Mesenchymal stem cell (in vitro differentiated cells and primary cell): ENCODE results near the gene SERPINE2.
A peak's percentile ranks its signal among the peaks of the same experiment; 100 is the strongest.

ENCODE experiments used
- DNase-seq: peaks from one replicate; pipeline ENCODE4 v3.0.0-alpha.2; 2013
- H2AFZ ChIP-seq: one replicate; pipeline ENCODE4 v1.6.1; 2013; ENCODE audit warnings: low read depth, mild to moderate bottlenecking, control low read depth, inconsistent platforms, low read length, moderate library complexity
- H2AK5ac ChIP-seq: 2 replicates; pipeline ENCODE4 v1.6.1; 2013; ENCODE audit warnings: low read length, moderate library complexity, mild to moderate bottlenecking, inconsistent platforms; ENCODE audit not compliant: severe bottlenecking
- H2BK120ac ChIP-seq: one replicate; pipeline ENCODE4 v1.6.1; 2013; ENCODE audit warnings: low read depth, mild to moderate bottlenecking, inconsistent platforms, low read length, moderate library complexity
- H2BK12ac ChIP-seq, 2 experiments: one replicate each; pipeline ENCODE4 v1.6.1; 2013; ENCODE audit warnings: inconsistent platforms in 2 of 2, low read length in 2 of 2, mild to moderate bottlenecking in 2 of 2, moderate library complexity in 2 of 2, control low read depth in 1 of 2
- H2BK15ac ChIP-seq: one replicate; pipeline ENCODE4 v1.6.1; 2013; ENCODE audit warnings: mild to moderate bottlenecking, low read depth, inconsistent platforms; ENCODE audit not compliant: poor library complexity, severe bottlenecking
- H2BK5ac ChIP-seq: 2 replicates; pipeline ENCODE4 v1.6.1; 2013; ENCODE audit warnings: low read depth, mild to moderate bottlenecking, low read length, control low read depth, inconsistent platforms; ENCODE audit not compliant: poor library complexity, severe bottlenecking
- H3K14ac ChIP-seq, 2 experiments: one replicate each; pipeline ENCODE4 v1.6.1; 2013; ENCODE audit warnings: inconsistent platforms in 2 of 2, low read length in 2 of 2, control low read depth in 1 of 2, mild to moderate bottlenecking in 1 of 2, moderate library complexity in 1 of 2
- H3K18ac ChIP-seq, 2 experiments: one replicate each; pipeline ENCODE4 v1.6.1; 2013; ENCODE audit warnings: inconsistent platforms in 2 of 2, low read length in 2 of 2, control low read depth in 1 of 2, low read depth in 1 of 2, mild to moderate bottlenecking in 1 of 2
- H3K23ac ChIP-seq, 2 experiments: one replicate each; pipeline ENCODE4 v1.6.1; 2013; ENCODE audit warnings: inconsistent platforms in 2 of 2, low read length in 2 of 2, mild to moderate bottlenecking in 2 of 2, moderate library complexity in 2 of 2, control low read depth in 1 of 2
- H3K27ac ChIP-seq: 2 replicates; pipeline ENCODE4 v1.5.1; 2013; ENCODE audit warnings: mild to moderate bottlenecking, moderate library complexity, low read length, control low read depth, inconsistent platforms; ENCODE audit not compliant: poor library complexity, severe bottlenecking
- H3K27me3 ChIP-seq, 2 experiments: 2 replicates each; pipeline versions ENCODE4 v1.6.1 to v1.7.0; 2013; ENCODE audit warnings: low read length in 2 of 2, mild to moderate bottlenecking in 2 of 2, moderate library complexity in 2 of 2, control low read depth in 1 of 2, inconsistent platforms in 1 of 2; ENCODE audit not compliant: control insufficient read depth in 1 of 2, insufficient read depth in 1 of 2
- H3K36me3 ChIP-seq, 2 experiments: 2 replicates each; pipeline versions ENCODE4 v1.6.1 to v1.7.0; 2013; ENCODE audit warnings: low read length in 2 of 2, control low read depth in 1 of 2, inconsistent platforms in 1 of 2, low read depth in 1 of 2, mild to moderate bottlenecking in 1 of 2; ENCODE audit not compliant: insufficient read depth in 2 of 2, control insufficient read depth in 1 of 2
- H3K4ac ChIP-seq, 2 experiments: one replicate each; pipeline ENCODE4 v1.6.1; 2013; ENCODE audit warnings: inconsistent platforms in 2 of 2, low read length in 2 of 2, mild to moderate bottlenecking in 2 of 2, moderate library complexity in 2 of 2, control low read depth in 1 of 2, low read depth in 1 of 2
- H3K4me1 ChIP-seq: 2 replicates; pipeline ENCODE4 v1.6.1; 2013; ENCODE audit warnings: low read depth, low read length, control low read depth; ENCODE audit not compliant: control insufficient read depth, insufficient read depth
- H3K4me2 ChIP-seq: 2 replicates; pipeline ENCODE4 v1.6.1; 2013; ENCODE audit warnings: low read length, mild to moderate bottlenecking, inconsistent platforms; ENCODE audit not compliant: poor library complexity, severe bottlenecking
- H3K4me3 ChIP-seq, 2 experiments: 2 replicates each; pipeline versions ENCODE4 v1.5.1 to v1.7.0; 2013; ENCODE audit warnings: low read length in 2 of 2, mild to moderate bottlenecking in 2 of 2, control low read depth in 1 of 2, low read depth in 1 of 2; ENCODE audit not compliant: insufficient read depth in 1 of 2
- H3K79me1 ChIP-seq: replicated peaks from 2 replicates; pipeline ENCODE4 v1.6.1; 2013; ENCODE audit warnings: mild to moderate bottlenecking, control low read depth, low read length, inconsistent platforms; ENCODE audit not compliant: poor library complexity, severe bottlenecking
- H3K9ac ChIP-seq: 2 replicates; pipeline ENCODE4 v1.7.0; 2013; ENCODE audit warnings: mild to moderate bottlenecking, low read length, moderate library complexity
- H3K9me3 ChIP-seq: 2 replicates; pipeline ENCODE4 v1.7.0; 2013; ENCODE audit warnings: mild to moderate bottlenecking, low read length; ENCODE audit not compliant: control insufficient read depth
- H4K8ac ChIP-seq: one replicate; pipeline ENCODE4 v1.6.1; 2013; ENCODE audit warnings: inconsistent platforms, mild to moderate bottlenecking, low read length, moderate library complexity
- H4K91ac ChIP-seq: one replicate; pipeline ENCODE4 v1.6.1; 2013; ENCODE audit warnings: mild to moderate bottlenecking, low read length, inconsistent platforms
- WGBS: methylation state at CpG from one replicate; pipeline ENCODE4 v1.1.7; 2013; ENCODE audit warnings: mixed read lengths; 5-methylcytosine and 5-hydroxymethylcytosine counted together

SERPINE2 gene

DNA sequence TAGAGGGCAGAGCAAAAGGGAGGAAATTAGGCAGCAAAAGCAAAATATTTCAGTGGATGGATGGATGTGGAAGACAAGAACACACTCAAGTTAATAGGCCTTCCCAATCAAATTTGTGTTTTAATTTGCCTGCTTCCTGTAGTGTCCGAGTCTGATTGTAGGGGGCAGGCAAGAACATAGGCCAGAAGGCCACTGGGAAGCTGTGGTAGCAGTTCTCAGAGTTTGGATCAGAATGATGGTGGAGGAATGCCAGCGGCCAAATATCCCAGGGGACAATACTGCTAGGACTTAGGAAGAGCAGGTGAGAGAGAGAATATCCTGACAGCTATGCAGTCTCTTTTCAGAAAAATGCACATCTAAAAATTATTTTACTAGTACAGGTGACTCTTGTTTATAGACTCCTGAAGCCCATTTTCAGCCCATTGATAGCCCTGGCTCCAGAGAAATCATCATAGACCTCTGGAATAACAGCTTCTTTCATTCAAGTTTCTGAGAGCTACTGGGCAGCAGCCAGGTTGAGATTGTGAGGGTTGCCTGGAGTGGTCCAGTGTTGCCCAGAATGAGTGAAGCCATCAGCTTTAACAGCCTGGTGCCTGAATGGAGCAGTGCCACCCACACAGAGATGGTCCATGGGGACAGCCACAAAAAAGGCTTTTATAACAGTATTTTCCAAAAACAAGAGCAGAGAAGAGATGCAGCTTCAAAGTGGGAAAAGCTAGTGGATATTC lies 19.1 kb upstream of the SERPINE2 start:
- Histone ChIP-seq H3K4me3 (no peak overlapping the region), H2BK5ac (no peak overlapping the region), H3K27me3 (no peaks in the 10 kb centered on the region), H3K18ac (no peak overlapping the region), H3K23ac (no peak overlapping the region), H2AFZ (no peak overlapping the region), H3K14ac (no peak overlapping the region), H3K27ac (no peak overlapping the region), H3K36me3 (no peaks in the 10 kb centered on the region), H2BK120ac (no peak overlapping the region), H3K9ac (no peak overlapping the region), H3K4me2 (no peak overlapping the region), H3K4ac (no peak overlapping the region), H2BK12ac (no peak overlapping the region), H3K79me1 (no peaks in the 10 kb centered on the region), H3K9me3 (peaks cover 12% of the 10 kb centered on the region), H4K8ac (no peak overlapping the region), H3K4me1 (peaks cover 1% of the 10 kb centered on the region), H2BK15ac (no peak overlapping the region), H2AK5ac (no peak overlapping the region), H4K91ac (no peak overlapping the region)
- no peak for DNase-seq
- WGBS = 79% methylated on average over 1 of the region's 2 CpGs

DNA sequence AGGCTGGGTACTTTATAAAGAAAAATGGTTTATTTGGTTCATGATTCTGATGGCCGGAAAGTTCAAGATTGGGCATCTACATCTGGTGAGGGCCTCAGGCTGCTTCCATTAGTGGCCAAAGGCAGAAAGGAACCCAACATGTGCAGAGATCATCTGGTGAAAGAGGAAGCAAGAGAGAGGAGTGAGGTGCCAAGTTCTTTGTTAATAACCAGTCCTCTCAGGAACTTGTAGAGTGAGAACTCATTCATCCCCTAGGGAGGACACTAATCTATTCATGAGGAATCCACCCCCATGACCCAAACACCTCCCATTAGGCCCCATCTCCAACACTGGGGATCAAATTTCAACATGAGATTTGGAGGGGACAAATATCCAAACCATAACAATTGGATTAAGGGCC lies 17.8 kb upstream of the SERPINE2 start:
- Histone ChIP-seq H3K4me3 (no peak overlapping the region), H3K79me1 (no peaks in the 10 kb centered on the region), H2AK5ac (no peak overlapping the region), H3K4ac (no peak overlapping the region), H3K9me3 (peaks cover 12% of the 10 kb centered on the region), H4K8ac (no peak overlapping the region), H2BK12ac (no peak overlapping the region), H3K36me3 (no peaks in the 10 kb centered on the region), H3K14ac (no peak overlapping the region), H3K27ac (no peak overlapping the region), H3K23ac (no peak overlapping the region), H2BK5ac (no peak overlapping the region), H4K91ac (no peak overlapping the region), H3K9ac (no peak overlapping the region), H3K27me3 (no peaks in the 10 kb centered on the region), H2BK120ac (no peak overlapping the region), H2AFZ (no peak overlapping the region), H3K4me2 (no peak overlapping the region), H3K18ac (no peak overlapping the region), H3K4me1 (no peaks in the 10 kb centered on the region), H2BK15ac (no peak overlapping the region)
- WGBS = 95% methylated on average over 1 of the region's 1 CpG
- no peak for DNase-seq

DNA sequence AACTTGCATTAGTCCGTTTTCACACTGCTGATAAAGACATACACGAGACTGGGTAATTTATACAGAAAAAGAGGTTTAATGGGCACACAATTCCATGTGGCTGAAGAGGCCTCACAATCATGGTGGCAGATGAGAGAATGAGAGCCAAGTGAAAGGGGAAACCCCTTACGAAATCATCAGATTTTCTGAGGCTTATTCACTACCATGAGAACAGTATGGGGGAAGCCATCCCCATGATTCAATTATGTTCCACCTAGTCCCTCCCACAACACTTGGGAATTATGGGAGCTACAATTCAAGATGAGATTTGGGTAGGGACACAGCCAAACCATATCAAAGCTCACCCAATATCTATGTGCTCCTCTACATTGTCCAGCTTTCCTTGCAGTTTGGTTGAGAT lies 16.0 kb upstream of the SERPINE2 start:
- no peak overlapping the region for H4K91ac ChIP-seq
- no peak overlapping the region for H3K18ac ChIP-seq
- no peak overlapping the region for H2BK15ac ChIP-seq
- no peak overlapping the region for H2AFZ ChIP-seq
- no peaks in the 10 kb centered on the region for H3K27me3 ChIP-seq
- no peak overlapping the region for H3K4me3 ChIP-seq
- H3K4me1 ChIP-seq = no peaks in the 10 kb centered on the region
- no peak overlapping the region for H4K8ac ChIP-seq
- no peak overlapping the region for H2BK120ac ChIP-seq
- H2BK5ac ChIP-seq = no peak overlapping the region
- no peak overlapping the region for H3K4me2 ChIP-seq
- no peak overlapping the region for H3K14ac ChIP-seq
- no peak overlapping the region for H3K23ac ChIP-seq
- no peak overlapping the region for H2BK12ac ChIP-seq
- WGBS = 96% methylated on average over 3 of the region's 3 CpGs
- no peaks in the 10 kb centered on the region for H3K79me1 ChIP-seq
- no peak overlapping the region for H2AK5ac ChIP-seq
- no peak for DNase-seq
- H3K9me3 ChIP-seq = peaks cover 12% of the 10 kb centered on the region
- H3K27ac ChIP-seq = no peak overlapping the region
- no peak overlapping the region for H3K4ac ChIP-seq
- H3K36me3 ChIP-seq = no peaks in the 10 kb centered on the region
- no peak overlapping the region for H3K9ac ChIP-seq

DNA sequence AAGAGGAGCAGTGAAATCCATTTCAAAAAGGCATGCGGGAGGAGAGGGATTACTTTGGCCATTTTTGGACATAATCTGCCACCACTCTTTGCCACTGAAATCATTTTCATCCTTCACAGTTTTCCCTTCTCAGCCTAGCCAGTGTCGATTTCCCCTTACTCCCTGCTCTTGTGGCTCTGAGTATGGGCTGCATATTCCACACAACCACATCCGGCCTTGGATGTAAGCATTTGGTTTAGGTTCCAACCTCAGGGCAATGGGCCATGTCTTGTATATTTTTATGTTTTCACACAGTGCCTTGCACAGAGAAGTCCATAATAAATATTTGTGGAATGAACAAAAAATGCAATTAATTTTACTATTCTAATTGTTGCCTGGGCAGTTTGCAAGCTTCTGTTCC lies 7.7 kb upstream of the SERPINE2 start:
- H3K4me1 ChIP-seq = no peaks in the 10 kb centered on the region
- DNase-seq = peak; percentile 27
- no peak overlapping the region for H3K4ac ChIP-seq
- no peaks in the 10 kb centered on the region for H3K79me1 ChIP-seq
- no peaks in the 10 kb centered on the region for H3K9me3 ChIP-seq
- no peak overlapping the region for H2BK15ac ChIP-seq
- H3K9ac ChIP-seq = no peak overlapping the region
- no peak overlapping the region for H4K91ac ChIP-seq
- no peak overlapping the region for H2AK5ac ChIP-seq
- no peak overlapping the region for H3K4me3 ChIP-seq
- no peak overlapping the region for H3K4me2 ChIP-seq
- H4K8ac ChIP-seq = no peak overlapping the region
- H2BK120ac ChIP-seq = no peak overlapping the region
- H3K36me3 ChIP-seq = no peaks in the 10 kb centered on the region
- no peaks in the 10 kb centered on the region for H3K27me3 ChIP-seq
- H3K27ac ChIP-seq = no peak overlapping the region
- H2BK5ac ChIP-seq = no peak overlapping the region
- 71% methylated on average over 3 of the region's 3 CpGs for WGBS
- H2BK12ac ChIP-seq = peak overlapping the region in 1 of 2 experiments; percentile 72
- H3K18ac ChIP-seq = no peak overlapping the region
- no peak overlapping the region for H2AFZ ChIP-seq
- no peak overlapping the region for H3K23ac ChIP-seq
- no peak overlapping the region for H3K14ac ChIP-seq
